ENCODE data around the gene MFAP3L. TPM values are rescaled to one million over a fixed set of nuclear protein-coding genes. Genes with fewer than 3 reads are reported as not detected.
"Not testable (repeated sequence)": the region's sequence is repeated elsewhere in the genome, so short reads cannot be mapped to it uniquely, and the experiment has no call there.

The MFAP3L gene
- total RNA-seq, 1 donor from 2014 or later = 2.8 TPM

DNA sequence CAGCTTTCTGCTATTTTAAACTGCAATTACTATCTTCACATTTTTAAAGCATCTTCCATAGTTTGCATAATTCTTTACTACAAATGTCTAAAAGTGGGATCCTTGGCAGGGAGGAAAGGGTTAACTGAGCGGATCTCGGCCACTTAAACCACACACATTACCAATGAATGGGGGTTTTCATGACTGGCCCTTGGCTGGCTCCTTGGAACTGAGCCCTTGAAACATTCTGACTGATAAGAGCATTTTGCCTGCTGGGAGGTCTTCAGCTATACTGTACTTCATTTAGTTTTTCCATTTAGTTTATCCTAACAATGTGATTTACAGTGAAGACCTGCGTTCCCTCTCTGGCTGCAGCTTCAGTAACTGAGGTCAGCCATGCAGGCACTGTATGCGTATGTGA is 31.7 kb upstream of the MFAP3L start:
- Mint-ChIP-seq H3K27ac (ENCODE audit: unreplicated experiment) (no peak overlapping the region), H3K27me3 (ENCODE audit: low read depth) (no peaks in the 10 kb centered on the region), H3K9me3 (no peaks in the 10 kb centered on the region), H3K36me3 (ENCODE audit: low read depth) (peaks cover 5% of the 10 kb centered on the region), H3K4me3 (no peak overlapping the region), H3K4me1 (no peaks in the 10 kb centered on the region)
- no peak for DNase-seq (ENCODE audit: low read depth, low spot score)
- TF ChIP-seq, protein P1, sequence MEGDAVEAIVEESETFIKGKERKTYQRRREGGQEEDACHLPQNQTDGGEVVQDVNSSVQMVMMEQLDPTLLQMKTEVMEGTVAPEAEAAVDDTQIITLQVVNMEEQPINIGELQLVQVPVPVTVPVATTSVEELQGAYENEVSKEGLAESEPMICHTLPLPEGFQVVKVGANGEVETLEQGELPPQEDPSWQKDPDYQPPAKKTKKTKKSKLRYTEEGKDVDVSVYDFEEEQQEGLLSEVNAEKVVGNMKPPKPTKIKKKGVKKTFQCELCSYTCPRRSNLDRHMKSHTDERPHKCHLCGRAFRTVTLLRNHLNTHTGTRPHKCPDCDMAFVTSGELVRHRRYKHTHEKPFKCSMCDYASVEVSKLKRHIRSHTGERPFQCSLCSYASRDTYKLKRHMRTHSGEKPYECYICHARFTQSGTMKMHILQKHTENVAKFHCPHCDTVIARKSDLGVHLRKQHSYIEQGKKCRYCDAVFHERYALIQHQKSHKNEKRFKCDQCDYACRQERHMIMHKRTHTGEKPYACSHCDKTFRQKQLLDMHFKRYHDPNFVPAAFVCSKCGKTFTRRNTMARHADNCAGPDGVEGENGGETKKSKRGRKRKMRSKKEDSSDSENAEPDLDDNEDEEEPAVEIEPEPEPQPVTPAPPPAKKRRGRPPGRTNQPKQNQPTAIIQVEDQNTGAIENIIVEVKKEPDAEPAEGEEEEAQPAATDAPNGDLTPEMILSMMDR (conservative IDR thresholded peaks at IDR 0.05) = no peak

DNA sequence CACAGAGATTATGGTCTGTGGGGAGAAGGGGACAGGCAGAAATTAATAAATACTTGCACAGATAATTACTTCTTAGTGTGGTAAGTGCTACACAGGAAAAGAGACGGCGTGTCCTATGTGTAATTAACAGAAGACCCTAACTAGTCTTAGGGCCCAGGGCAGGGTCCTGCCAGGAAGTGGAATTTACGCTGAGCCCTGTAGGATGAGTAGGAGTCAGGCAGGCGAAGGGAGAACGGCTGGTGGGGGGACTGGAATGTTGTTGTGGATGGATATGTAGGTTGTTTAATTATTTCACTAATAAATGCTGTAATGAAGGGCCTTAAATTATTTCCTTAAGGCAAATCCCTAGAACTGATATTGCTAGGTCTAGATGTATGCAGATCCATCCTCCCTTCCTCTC is 26.7 kb upstream of the MFAP3L start:
- Mint-ChIP-seq H3K27ac (ENCODE audit: unreplicated experiment) (no peak overlapping the region), H3K4me1 (no peaks in the 10 kb centered on the region), H3K36me3 (ENCODE audit: low read depth) (no peaks in the 10 kb centered on the region), H3K4me3 (no peak overlapping the region), H3K9me3 (no peaks in the 10 kb centered on the region), H3K27me3 (ENCODE audit: low read depth) (peaks cover 3% of the 10 kb centered on the region)
- no peak for DNase-seq (ENCODE audit: low read depth, low spot score)
- TF ChIP-seq, protein P1 (conservative IDR thresholded peaks at IDR 0.05) = no peak

DNA sequence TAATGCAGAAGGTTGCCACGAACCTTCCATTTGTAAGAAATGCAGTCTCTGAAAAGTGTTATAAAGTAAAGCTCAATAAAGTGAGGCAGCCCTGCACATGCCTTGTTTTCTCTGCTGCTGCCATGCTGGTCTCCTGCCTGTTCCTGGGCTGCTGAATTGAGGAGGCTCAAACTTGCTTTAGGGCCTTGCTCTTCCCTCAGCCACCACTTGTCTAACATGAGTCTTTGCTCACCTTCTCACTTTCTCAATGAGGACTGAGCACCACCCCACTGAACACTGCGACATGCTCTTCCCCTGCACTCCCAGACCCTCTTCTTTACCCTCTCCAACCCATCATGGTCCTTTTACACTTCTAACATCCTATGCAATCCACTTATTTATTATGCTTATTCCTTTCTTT is 25.2 kb upstream of the MFAP3L start:
- Mint-ChIP-seq H3K36me3 (ENCODE audit: low read depth) (no peaks in the 10 kb centered on the region), H3K4me1 (no peaks in the 10 kb centered on the region), H3K4me3 (no peak overlapping the region), H3K9me3 (no peaks in the 10 kb centered on the region), H3K27ac (ENCODE audit: unreplicated experiment) (peak overlapping the region; percentile 16), H3K27me3 (ENCODE audit: low read depth) (peaks cover 3% of the 10 kb centered on the region)
- TF ChIP-seq, protein P1 (conservative IDR thresholded peaks at IDR 0.05) = no peak
- DNase-seq (ENCODE audit: low read depth, low spot score) = no peak

DNA sequence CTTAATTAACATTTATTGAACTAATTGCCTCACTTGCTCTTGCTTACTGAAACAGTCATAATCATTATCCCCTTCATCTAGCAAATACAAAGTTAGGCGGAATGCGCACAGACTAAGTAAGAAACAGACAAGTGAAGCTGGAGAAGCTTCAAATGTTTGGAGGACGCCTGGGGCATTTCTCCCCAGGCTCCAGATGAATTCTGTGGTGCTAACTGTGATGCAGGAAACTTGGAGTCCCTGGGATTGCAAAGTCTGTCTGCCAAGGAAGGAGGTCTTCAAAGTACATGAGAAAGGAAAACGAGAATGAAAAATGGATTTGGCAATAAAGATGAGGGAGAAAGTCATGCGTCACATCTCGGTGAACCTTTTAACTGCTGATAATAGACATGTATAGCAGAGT is 23.6 kb upstream of the MFAP3L start:
- no peak for DNase-seq (ENCODE audit: low read depth, low spot score)
- Mint-ChIP-seq H3K9me3 (no peaks in the 10 kb centered on the region), H3K4me3 (no peak overlapping the region), H3K36me3 (ENCODE audit: low read depth) (no peaks in the 10 kb centered on the region), H3K27ac (ENCODE audit: unreplicated experiment) (peak overlapping the region; percentile 44), H3K27me3 (ENCODE audit: low read depth) (peaks cover 3% of the 10 kb centered on the region), H3K4me1 (no peaks in the 10 kb centered on the region)
- TF ChIP-seq, protein P1 (conservative IDR thresholded peaks at IDR 0.05) = no peak

DNA sequence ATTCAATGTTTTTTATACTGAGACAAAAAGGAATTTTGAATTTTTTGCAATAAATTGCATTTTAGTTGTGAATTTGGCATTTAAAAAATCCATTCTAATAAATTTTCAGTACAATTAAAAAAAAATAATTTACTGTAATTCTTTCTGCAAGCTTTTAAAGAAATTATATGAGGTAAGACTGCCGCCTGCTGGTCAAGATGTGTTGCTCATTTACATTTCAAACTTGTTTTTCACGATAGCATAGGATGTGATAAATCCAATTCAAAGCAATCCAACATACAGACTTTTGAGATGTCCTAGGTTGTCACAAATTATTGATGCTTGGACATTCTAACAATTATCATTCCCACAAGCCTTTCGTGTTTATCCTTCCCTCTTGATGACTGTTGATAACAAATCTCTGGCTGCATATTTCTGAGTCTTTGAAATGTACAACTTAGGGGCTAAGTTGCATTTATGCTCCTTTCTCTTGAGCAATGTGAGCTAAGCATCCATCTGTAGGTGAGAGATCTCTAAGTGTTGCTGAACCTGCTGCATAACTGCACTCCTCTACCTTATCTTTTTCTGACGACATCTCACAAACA is 21.7 kb upstream of the MFAP3L start:
- no peak overlapping the region for H3K4me3 Mint-ChIP-seq
- TF ChIP-seq, protein P1 (conservative IDR thresholded peaks at IDR 0.05) = peak; percentile 91
- H3K36me3 Mint-ChIP-seq (ENCODE audit: low read depth) = no peaks in the 10 kb centered on the region
- no peaks in the 10 kb centered on the region for H3K9me3 Mint-ChIP-seq
- peak; percentile 59 for DNase-seq (ENCODE audit: low read depth, low spot score)
- no peaks in the 10 kb centered on the region for H3K4me1 Mint-ChIP-seq
- peaks cover 3% of the 10 kb centered on the region for H3K27me3 Mint-ChIP-seq (ENCODE audit: low read depth)
- H3K27ac Mint-ChIP-seq (ENCODE audit: unreplicated experiment) = no peak overlapping the region

DNA sequence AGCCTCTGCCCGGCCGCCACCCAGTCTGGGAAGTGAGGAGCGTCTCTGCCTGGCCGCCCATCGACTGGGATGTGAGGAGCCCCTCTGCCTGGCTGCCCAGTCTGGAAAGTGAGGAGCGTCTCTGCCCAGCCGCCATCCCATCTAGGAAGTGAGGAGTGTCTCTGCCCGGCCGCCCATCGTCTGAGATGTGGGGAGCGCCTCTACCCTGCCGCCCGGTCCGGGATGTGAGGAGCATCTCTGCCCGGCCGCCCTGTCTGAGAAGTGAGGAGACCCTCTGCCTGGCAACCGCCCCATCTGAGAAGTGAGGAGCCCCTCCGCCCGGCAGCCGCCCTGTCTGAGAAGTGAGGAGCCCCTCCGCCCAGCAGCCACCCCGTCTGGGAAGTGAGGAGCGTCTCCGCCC is 20.0 kb upstream of the MFAP3L start:
- H3K9me3 Mint-ChIP-seq; H3K4me1 Mint-ChIP-seq; H3K4me3 Mint-ChIP-seq; DNase-seq (ENCODE audit: low read depth, low spot score); H3K36me3 Mint-ChIP-seq (ENCODE audit: low read depth); H3K27ac Mint-ChIP-seq (ENCODE audit: unreplicated experiment); H3K27me3 Mint-ChIP-seq (ENCODE audit: low read depth): not testable (repeated sequence)
